ENCODE data around the gene TNXB.

DNA sequence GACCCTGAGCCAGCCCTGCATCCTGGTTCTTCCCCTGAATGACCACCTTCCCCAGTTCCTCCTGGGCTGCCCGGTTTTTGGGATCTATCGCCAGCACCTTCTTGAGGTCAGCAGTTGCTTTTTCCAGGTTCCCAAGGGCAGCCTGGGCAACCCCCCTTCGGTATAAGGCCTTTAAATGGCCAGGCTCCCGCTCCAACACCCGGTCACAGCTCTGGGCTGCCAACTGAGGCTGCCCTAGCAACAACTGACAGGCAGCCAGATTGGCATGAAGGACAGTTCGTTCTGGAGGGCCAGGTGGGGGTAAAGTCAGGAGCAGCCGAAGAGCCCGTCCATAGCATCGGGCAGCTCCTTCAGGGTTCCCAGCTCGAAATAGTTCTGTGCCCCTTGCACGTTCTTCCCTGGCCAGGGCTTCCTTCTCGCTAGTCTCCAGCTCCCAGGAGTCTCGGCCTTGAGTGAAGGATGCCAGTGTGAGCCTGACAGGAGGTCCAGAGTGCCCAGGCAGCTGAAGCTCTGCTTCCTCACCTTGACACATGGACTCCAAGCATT is 19.7 kb upstream of the TNXB start:
- TF ChIP-seq EP300 (IDR thresholded peaks at IDR 0.05; ENCODE audit: borderline replicate concordance) (no peak), YY1 (IDR thresholded peaks at IDR 0.05; ENCODE audit: low read depth) (no peak), EGR1 (IDR thresholded peaks at IDR 0.05) (no peak), NFIC (IDR thresholded peaks at IDR 0.05) (no peak)
- TF ChIP-seq, protein P1, sequence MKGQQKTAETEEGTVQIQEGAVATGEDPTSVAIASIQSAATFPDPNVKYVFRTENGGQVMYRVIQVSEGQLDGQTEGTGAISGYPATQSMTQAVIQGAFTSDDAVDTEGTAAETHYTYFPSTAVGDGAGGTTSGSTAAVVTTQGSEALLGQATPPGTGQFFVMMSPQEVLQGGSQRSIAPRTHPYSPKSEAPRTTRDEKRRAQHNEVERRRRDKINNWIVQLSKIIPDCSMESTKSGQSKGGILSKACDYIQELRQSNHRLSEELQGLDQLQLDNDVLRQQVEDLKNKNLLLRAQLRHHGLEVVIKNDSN (IDR thresholded peaks at IDR 0.05), result no peak
- TF ChIP-seq, protein P2, sequence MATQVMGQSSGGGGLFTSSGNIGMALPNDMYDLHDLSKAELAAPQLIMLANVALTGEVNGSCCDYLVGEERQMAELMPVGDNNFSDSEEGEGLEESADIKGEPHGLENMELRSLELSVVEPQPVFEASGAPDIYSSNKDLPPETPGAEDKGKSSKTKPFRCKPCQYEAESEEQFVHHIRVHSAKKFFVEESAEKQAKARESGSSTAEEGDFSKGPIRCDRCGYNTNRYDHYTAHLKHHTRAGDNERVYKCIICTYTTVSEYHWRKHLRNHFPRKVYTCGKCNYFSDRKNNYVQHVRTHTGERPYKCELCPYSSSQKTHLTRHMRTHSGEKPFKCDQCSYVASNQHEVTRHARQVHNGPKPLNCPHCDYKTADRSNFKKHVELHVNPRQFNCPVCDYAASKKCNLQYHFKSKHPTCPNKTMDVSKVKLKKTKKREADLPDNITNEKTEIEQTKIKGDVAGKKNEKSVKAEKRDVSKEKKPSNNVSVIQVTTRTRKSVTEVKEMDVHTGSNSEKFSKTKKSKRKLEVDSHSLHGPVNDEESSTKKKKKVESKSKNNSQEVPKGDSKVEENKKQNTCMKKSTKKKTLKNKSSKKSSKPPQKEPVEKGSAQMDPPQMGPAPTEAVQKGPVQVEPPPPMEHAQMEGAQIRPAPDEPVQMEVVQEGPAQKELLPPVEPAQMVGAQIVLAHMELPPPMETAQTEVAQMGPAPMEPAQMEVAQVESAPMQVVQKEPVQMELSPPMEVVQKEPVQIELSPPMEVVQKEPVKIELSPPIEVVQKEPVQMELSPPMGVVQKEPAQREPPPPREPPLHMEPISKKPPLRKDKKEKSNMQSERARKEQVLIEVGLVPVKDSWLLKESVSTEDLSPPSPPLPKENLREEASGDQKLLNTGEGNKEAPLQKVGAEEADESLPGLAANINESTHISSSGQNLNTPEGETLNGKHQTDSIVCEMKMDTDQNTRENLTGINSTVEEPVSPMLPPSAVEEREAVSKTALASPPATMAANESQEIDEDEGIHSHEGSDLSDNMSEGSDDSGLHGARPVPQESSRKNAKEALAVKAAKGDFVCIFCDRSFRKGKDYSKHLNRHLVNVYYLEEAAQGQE (IDR thresholded peaks at IDR 0.05; ENCODE audit: low read depth), result no peak

Data from Ishikawa (cell line).